Neuron (in vitro differentiated cells): ENCODE data around the gene CXCR3.
"Not testable (repeated sequence)": the region's sequence is repeated elsewhere in the genome, so short reads cannot be mapped to it uniquely, and the experiment has no call there.

Experiments
- H2AFZ ChIP-seq: one replicate; pipeline ENCODE4 v1.6.1; 2013; ENCODE audit warnings: low read depth, mild to moderate bottlenecking, inconsistent platforms, low read length, moderate library complexity
- H3K27me3 ChIP-seq: one replicate; pipeline ENCODE4 v1.6.1; 2013; ENCODE audit warnings: low read length; ENCODE audit not compliant: insufficient read depth
- H3K36me3 ChIP-seq: one replicate; pipeline ENCODE4 v1.6.1; 2013; ENCODE audit warnings: low read length; ENCODE audit not compliant: insufficient read depth
- H3K4me1 ChIP-seq: one replicate; pipeline ENCODE4 v1.6.1; 2013; ENCODE audit warnings: low read length; ENCODE audit not compliant: insufficient read depth
- H3K4me3 ChIP-seq: 2 replicates; pipeline ENCODE4 v1.5.1; 2013; ENCODE audit warnings: mild to moderate bottlenecking, low read length, moderate library complexity
- H3K9me3 ChIP-seq: one replicate; pipeline ENCODE4 v1.6.1; 2013; ENCODE audit warnings: low read length

Gene CXCR3

GRCh38 chrX:71657267-71657666 is 39.0 kb upstream of the CXCR3 start:
- H3K36me3 ChIP-seq = no peaks in the 10 kb centered on the region
- H3K27me3 ChIP-seq = peaks cover 3% of the 10 kb centered on the region
- no peaks in the 10 kb centered on the region for H3K9me3 ChIP-seq
- no peak overlapping the region for H3K4me3 ChIP-seq
- H2AFZ ChIP-seq = no peak overlapping the region
- no peaks in the 10 kb centered on the region for H3K4me1 ChIP-seq

DNA sequence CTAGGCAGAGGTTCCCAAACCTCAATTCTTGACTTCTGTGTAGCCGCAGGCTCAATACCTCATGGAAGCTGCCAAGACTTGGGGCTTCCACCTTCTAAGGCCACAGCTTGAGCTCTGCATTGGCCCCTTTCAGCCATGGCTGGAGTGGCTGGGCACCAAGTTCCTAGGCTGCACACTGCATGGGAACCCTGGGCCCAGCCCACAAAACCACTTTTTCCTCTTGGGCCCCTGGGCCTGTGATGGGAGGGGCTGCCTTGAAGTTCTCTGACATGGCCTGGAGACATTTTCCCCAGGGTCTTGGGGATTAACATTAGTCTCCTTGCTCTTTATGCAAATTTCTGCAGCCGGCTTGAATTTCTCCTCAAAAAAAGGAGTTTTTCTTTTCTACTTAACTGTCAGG is 35.0 kb upstream of the CXCR3 start:
- H3K4me3 ChIP-seq = no peak overlapping the region
- H3K9me3 ChIP-seq = no peaks in the 10 kb centered on the region
- H3K27me3 ChIP-seq = peaks cover under 1% of the 10 kb centered on the region
- H3K4me1 ChIP-seq = no peaks in the 10 kb centered on the region
- no peaks in the 10 kb centered on the region for H3K36me3 ChIP-seq
- H2AFZ ChIP-seq = no peak overlapping the region

- no peaks in the 10 kb centered on the region for H3K9me3 ChIP-seq
- no peaks in the 10 kb centered on the region for H3K36me3 ChIP-seq
- no peak overlapping the region for H3K4me3 ChIP-seq
- H3K27me3 ChIP-seq = no peaks in the 10 kb centered on the region
- no peak overlapping the region for H2AFZ ChIP-seq
- no peaks in the 10 kb centered on the region for H3K4me1 ChIP-seq
Observed at GRCh38 chrX:71652405-71652804, 34.1 kb upstream of the CXCR3 start.

DNA sequence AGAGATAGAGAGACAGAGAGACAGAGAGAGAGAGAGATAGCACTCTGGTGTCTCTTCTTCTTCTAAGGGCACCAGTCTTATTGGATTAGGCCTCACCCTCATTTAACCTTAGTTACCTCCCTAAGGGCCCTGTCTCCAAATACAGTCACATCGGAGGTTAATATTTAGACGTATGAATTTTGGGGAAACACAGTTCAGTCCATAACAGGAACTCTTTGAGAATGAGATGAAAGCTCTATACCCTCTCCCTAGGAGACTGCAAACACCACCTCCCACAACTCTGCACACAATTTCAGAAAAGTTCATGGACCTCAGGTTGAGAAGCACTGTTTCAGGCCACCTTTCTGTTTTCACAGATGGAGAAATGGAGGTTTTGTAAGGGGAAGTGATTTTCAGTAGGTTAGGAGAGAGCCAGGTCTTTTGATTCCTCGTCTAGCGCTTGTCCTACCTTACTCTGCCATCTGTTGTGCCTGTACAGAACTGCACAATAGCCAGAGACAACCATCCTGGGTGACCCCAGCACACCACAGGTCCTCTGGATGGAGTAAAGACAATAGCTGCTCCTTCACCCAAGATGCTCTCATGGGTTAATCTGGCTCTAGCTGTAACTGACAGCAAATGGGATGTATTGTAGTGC is 32.1 kb upstream of the CXCR3 start:
- Histone ChIP-seq H3K27me3 (no peaks in the 10 kb centered on the region), H3K9me3 (no peaks in the 10 kb centered on the region), H3K4me3 (no peak overlapping the region), H3K4me1 (no peaks in the 10 kb centered on the region), H3K36me3 (no peaks in the 10 kb centered on the region), H2AFZ (no peak overlapping the region)

DNA sequence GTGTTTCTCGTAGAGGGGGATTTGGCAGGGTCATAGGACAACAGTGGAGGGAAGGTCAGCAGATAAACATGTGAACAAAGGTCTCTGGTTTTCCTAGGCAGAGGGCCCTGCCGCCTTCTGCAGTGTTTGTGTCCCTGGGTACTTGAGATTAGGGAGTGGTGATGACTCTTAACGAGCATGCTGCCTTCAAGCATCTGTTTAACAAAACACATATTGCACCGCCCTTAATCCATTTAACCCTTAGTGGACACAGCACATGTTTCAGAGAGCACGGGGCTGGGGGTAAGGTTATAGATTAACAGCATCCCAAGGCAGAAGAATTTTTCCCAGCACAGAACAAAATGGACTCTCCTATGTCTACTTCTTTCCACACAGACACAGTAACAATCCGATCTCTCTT is 26.1 kb upstream of the CXCR3 start:
- not testable (repeated sequence) for H3K4me1 ChIP-seq, H3K4me3 ChIP-seq, H2AFZ ChIP-seq, H3K9me3 ChIP-seq, H3K27me3 ChIP-seq, H3K36me3 ChIP-seq

- Histone ChIP-seq H3K9me3 (no peaks in the 10 kb centered on the region), H3K4me1 (no peaks in the 10 kb centered on the region), H2AFZ (no peak overlapping the region), H3K27me3 (peaks cover 4% of the 10 kb centered on the region), H3K36me3 (no peaks in the 10 kb centered on the region), H3K4me3 (no peak overlapping the region)
Observed at GRCh38 chrX:71640002-71640401, 21.7 kb upstream of the CXCR3 start.

DNA sequence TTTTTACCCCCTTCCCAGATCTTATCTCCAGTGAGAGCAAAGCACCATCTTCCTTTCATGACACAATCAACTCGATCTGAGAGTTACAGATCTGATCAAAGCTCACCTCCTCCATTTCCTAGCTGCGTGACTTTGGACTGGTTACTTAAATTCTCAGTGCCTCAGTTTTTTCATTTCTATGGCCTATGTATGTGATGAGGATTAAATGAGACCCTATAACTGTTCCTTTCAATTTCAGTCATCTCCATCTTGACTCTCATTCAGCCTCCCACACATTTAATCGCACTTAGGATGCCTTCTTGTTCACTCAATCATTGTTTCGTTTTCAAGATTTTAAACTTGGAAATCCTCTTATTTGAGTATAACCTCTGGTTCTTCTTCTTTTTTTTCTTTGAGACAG is 20.1 kb upstream of the CXCR3 start:
- no peak overlapping the region for H2AFZ ChIP-seq
- no peaks in the 10 kb centered on the region for H3K36me3 ChIP-seq
- H3K27me3 ChIP-seq = peaks cover 4% of the 10 kb centered on the region
- H3K9me3 ChIP-seq = no peaks in the 10 kb centered on the region
- H3K4me1 ChIP-seq = no peaks in the 10 kb centered on the region
- no peak overlapping the region for H3K4me3 ChIP-seq

DNA sequence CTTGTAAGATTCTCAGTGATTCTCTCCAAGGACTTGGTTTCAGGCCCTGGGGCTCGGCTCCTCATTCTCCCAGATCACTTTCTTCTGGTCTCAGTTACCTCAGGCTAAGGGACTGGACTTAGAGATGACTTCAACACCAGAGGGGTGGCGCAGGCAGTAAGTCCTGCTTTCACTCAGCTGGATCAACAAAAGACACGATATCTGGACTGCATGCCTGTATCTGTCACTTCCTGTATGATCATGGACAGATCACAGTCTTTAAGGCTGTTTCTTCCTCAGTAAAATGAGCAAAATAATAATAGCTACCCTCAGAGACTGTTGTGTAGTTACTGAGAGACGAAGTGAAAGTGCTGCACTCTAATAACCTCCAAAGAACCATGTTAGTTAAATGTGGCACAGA is 19.5 kb upstream of the CXCR3 start:
- H3K36me3 ChIP-seq = no peaks in the 10 kb centered on the region

DNA sequence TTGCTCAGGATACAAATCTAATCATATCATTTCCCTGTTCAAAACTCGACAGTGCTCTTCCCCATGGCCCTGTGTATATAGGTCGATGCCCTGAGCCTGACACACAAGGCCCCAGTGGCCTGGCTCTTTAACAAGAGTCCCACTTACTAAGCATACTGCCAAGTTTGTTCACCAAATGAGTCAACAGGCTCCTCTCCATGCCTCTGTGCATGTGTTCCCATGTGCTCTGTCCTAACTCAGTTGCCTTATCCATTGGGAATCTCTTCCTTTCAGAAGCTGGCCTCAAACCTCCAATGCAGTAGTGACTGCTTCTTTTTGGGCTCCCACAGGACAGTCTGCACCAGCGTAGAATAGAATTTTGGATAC is 18.9 kb upstream of the CXCR3 start:
- Histone ChIP-seq H3K36me3 (no peaks in the 10 kb centered on the region), H2AFZ (no peak overlapping the region), H3K9me3 (no peaks in the 10 kb centered on the region), H3K4me1 (no peaks in the 10 kb centered on the region), H3K4me3 (no peak overlapping the region), H3K27me3 (peaks cover 4% of the 10 kb centered on the region)

More for the DNA sequence above, 19.5 kb upstream of the CXCR3 start:
- Histone ChIP-seq H3K27me3 (peaks cover 4% of the 10 kb centered on the region), H2AFZ (no peak overlapping the region), H3K4me1 (no peaks in the 10 kb centered on the region), H3K4me3 (no peak overlapping the region), H3K9me3 (no peaks in the 10 kb centered on the region)

DNA sequence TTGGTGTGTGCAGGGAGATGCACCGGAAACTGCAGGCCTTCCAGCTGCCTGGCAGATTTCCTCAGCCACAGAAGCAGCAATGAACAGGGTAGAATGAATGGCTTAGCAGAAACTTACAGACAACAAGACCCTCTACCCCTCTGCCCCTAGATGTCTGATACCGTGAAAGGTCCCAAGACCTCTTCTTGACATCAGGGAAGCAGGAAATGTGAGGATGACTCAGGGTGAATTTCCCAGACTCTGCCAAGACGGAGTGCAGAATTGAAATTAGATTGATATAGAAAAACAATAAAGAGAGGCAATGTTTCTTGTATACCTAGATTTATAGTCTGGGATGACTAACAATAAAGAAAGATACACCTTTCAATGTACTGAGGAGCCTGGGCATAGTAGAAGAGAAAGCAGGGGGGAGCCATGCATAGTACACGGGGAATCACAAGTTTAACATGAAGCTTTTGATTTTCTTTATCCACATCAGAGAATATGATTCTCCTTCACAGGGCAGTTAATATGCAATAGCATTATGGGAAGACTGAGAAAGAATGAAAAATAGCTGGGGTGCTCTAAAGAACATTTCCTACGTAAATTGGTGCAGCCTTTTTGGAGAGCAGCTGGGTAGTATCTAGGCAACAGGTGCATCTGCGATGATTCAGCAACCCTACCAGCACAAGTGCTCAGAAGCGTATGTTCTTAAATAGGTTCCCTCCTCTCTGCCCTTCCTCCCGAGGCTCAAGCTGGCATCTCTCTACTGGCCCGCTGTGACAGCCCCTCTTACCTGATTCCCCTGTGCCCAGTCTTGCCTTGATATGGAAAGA is 18.3 kb upstream of the CXCR3 start:
- Histone ChIP-seq H3K36me3 (no peaks in the 10 kb centered on the region), H2AFZ (no peak overlapping the region), H3K4me3 (no peak overlapping the region), H3K9me3 (no peaks in the 10 kb centered on the region), H3K4me1 (no peaks in the 10 kb centered on the region), H3K27me3 (peaks cover 4% of the 10 kb centered on the region)

GRCh38 chrX:71634366-71634765 is 16.1 kb upstream of the CXCR3 start:
- Histone ChIP-seq H2AFZ (no peak overlapping the region), H3K4me3 (no peak overlapping the region), H3K36me3 (no peaks in the 10 kb centered on the region), H3K27me3 (peaks cover 3% of the 10 kb centered on the region), H3K4me1 (no peaks in the 10 kb centered on the region), H3K9me3 (no peaks in the 10 kb centered on the region)

DNA sequence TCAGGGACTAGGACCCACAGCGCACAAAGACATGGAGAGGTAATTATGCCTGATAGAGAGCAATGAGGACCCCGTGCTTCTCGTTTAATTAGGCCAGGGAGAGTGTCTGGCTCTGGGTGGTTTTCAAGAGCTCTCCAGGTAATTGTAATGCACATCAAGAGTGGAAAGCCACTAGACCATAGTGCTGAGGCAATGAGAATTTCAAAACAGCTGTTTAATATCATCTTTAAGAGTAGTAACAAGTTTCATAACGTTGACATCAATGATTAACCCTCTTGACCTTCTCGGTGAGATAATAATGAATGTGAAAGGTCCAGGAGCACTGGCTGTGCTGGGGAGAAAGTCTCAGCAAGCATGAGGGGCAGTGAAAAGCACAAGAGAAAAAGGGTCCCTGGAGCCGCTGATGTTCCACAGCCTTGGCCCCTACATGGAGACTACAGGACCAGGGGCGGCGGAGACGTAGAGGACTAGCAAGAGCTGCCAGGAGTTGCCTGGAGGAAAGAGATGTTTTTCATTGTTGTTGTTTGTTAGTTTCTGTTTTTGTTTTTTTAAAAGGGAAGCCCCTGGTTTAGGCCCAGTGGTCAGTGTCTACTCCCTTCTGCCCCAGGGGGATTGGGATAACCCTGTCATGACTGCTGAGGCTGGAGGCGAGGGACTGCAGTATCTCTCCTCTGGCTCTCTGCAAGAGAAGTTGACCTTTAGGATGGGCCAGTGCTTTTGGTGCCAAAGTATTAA is 14.8 kb upstream of the CXCR3 start:
- H2AFZ ChIP-seq = no peak overlapping the region
- H3K4me1 ChIP-seq = no peaks in the 10 kb centered on the region
- peaks cover 4% of the 10 kb centered on the region for H3K27me3 ChIP-seq
- H3K36me3 ChIP-seq = no peaks in the 10 kb centered on the region
- no peak overlapping the region for H3K4me3 ChIP-seq
- H3K9me3 ChIP-seq = no peaks in the 10 kb centered on the region

- H3K36me3 ChIP-seq = no peaks in the 10 kb centered on the region
- H3K4me1 ChIP-seq = no peaks in the 10 kb centered on the region
- H3K4me3 ChIP-seq = no peak overlapping the region
- H2AFZ ChIP-seq = no peak overlapping the region
- no peaks in the 10 kb centered on the region for H3K9me3 ChIP-seq
- peaks cover 4% of the 10 kb centered on the region for H3K27me3 ChIP-seq
Observed at GRCh38 chrX:71629467-71629866, 11.2 kb upstream of the CXCR3 start.
